B cell (primary cell): Measurements from ENCODE around the gene PC. TPM values are rescaled to one million over a fixed set of nuclear protein-coding genes. Genes with fewer than 3 reads are reported as not detected.

Source experiments
- ATAC-seq: fragments of 200-7000 bp; cut with Tn5 transposase; one replicate; pipeline ENCODE4 v1.10.0; 2021; ENCODE audit warnings: low read depth, mild to moderate bottlenecking, moderate number of reproducible peaks, moderate library complexity
- CTCF ChIA-PET: fragments of 350-600 bp; sonication (Branson Sonifier 250); formaldehyde crosslinking; loops from one replicate; lab custom pipeline; 2021; ENCODE audit warnings: antibody characterized with exemption, inconsistent platforms; lab: Charles Lee
- POLR2A ChIA-PET: fragments of 350-600 bp; sonication (Branson Sonifier 250); formaldehyde crosslinking; loops from one replicate; lab custom pipeline; 2021; ENCODE audit warnings: antibody characterized with exemption; lab: Charles Lee
- DNase-seq: peaks from one replicate; pipeline ENCODE4 v3.0.0; 2013
- H2AFZ ChIP-seq: 2 replicates; pipeline ENCODE4 v1.6.1; 2012; ENCODE audit warnings: mild to moderate bottlenecking, low read depth, low read length; ENCODE audit not compliant: insufficient read depth, poor library complexity, severe bottlenecking
- H3K27ac ChIP-seq, 2 donors: 1 replicate in 1 of 2; 2 replicates in 1 of 2; pipeline ENCODE4 v1.5.1; 2012 to 2013; ENCODE audit warnings: low read length in 2 of 2, mild to moderate bottlenecking in 2 of 2, moderate library complexity in 1 of 2
- H3K27me3 ChIP-seq, 4 experiments: fragments of 200-600 bp in 1 of 4; sonication (generic) in 1 of 4; replicated peaks in 1 of 4; 1 replicate in 2 of 4; 2 replicates in 2 of 4; pipeline versions ENCODE4 v1.6.1 to v1.7.0; 2013 to 2016; ENCODE audit warnings: low read length in 3 of 4, mild to moderate bottlenecking in 2 of 4, mixed read lengths in 1 of 4, moderate library complexity in 1 of 4; ENCODE audit not compliant: insufficient read depth in 4 of 4, control insufficient read depth in 3 of 4; ENCODE audit errors: control extremely low read depth in 1 of 4
- H3K36me3 ChIP-seq, 2 experiments: replicated peaks in 1 of 2; 1 replicate in 1 of 2; 2 replicates in 1 of 2; pipeline versions ENCODE4 v1.6.1 to v1.7.1; 2013; ENCODE audit warnings: low read length in 1 of 2; ENCODE audit not compliant: insufficient read depth in 2 of 2, control insufficient read depth in 1 of 2; ENCODE audit errors: control extremely low read depth in 1 of 2, extremely low read depth in 1 of 2
- H3K4me1 ChIP-seq, 2 donors: fragments of 200-600 bp in 1 of 2; sonication (generic) in 1 of 2; 1 replicate in 1 of 2; 2 replicates in 1 of 2; pipeline versions ENCODE4 v1.5.1 to v1.6.1; 2013 to 2017; ENCODE audit warnings: low read length in 2 of 2; ENCODE audit not compliant: control insufficient read depth in 2 of 2, insufficient read depth in 2 of 2
- H3K4me2 ChIP-seq: replicated peaks from 2 replicates; pipeline ENCODE3; 2012; ENCODE audit warnings: mild to moderate bottlenecking, low read depth, low read length; ENCODE audit not compliant: poor library complexity, severe bottlenecking
- H3K4me3 ChIP-seq, 5 experiments: fragments of 200-600 bp in 1 of 5; sonication (generic) in 1 of 5; 1 replicate in 3 of 5; 2 replicates in 2 of 5; pipeline versions ENCODE4 v1.5.1 to v1.7.0; 2011 to 2016; ENCODE audit warnings: low read length in 4 of 5, mild to moderate bottlenecking in 4 of 5, low read depth in 2 of 5, control low read depth in 1 of 5, moderate library complexity in 1 of 5; ENCODE audit not compliant: insufficient read depth in 1 of 5; ENCODE audit errors: control extremely low read depth in 1 of 5, extremely low read depth in 1 of 5
- H3K79me2 ChIP-seq: fragments of 200-600 bp; sonication (generic); one replicate; pipeline ENCODE4 v1.6.0; 2016; ENCODE audit warnings: low read length; ENCODE audit not compliant: control insufficient read depth, insufficient read depth
- H3K9ac ChIP-seq: fragments of 200-600 bp; sonication (generic); 2 replicates; pipeline ENCODE4 v1.6.1; 2017; ENCODE audit warnings: mild to moderate bottlenecking, low read length, moderate library complexity
- H3K9me3 ChIP-seq, 3 donors: one replicate each; pipeline versions ENCODE4 v1.6.1 to v1.7.1; 2013; ENCODE audit warnings: low read length in 2 of 3; ENCODE audit not compliant: control insufficient read depth in 2 of 3, insufficient read depth in 1 of 3; ENCODE audit errors: control extremely low read depth in 1 of 3
- H4K20me1 ChIP-seq: 2 replicates; pipeline ENCODE4 v1.6.0; 2012; ENCODE audit warnings: mild to moderate bottlenecking, low read length; ENCODE audit not compliant: insufficient read depth, control insufficient read depth, poor library complexity, severe bottlenecking
- H3K27ac Mint-ChIP-seq: one replicate; pipeline ENCODE4 v1.8.0; 2021; ENCODE audit warnings: mixed read lengths
- H3K27me3 Mint-ChIP-seq: one replicate; pipeline ENCODE4 v1.8.0; 2021; ENCODE audit warnings: mixed read lengths
- H3K4me1 Mint-ChIP-seq: one replicate; pipeline ENCODE4 v1.8.0; 2021; ENCODE audit warnings: mixed read lengths
- H3K4me3 Mint-ChIP-seq: one replicate; pipeline ENCODE4 v1.8.0; 2021; ENCODE audit warnings: mixed read lengths
- H3K9me3 Mint-ChIP-seq: one replicate; pipeline ENCODE4 v1.8.0; 2022; ENCODE audit warnings: mixed read lengths; ENCODE audit not compliant: insufficient read depth
- EZH2 ChIP-seq: IDR thresholded peaks from 2 replicates; pipeline ENCODE4 v1.6.1; 2012; ENCODE audit warnings: borderline replicate concordance, low read depth, mild to moderate bottlenecking, moderate library complexity, low read length; ENCODE audit not compliant: insufficient read depth, poor library complexity, severe bottlenecking
- WGBS: methylation state at CpG from one replicate; pipeline ENCODE4 v1.1.5; 2013; ENCODE audit warnings: missing lambda C conversion rate; ENCODE audit not compliant: insufficient coverage; 5-methylcytosine and 5-hydroxymethylcytosine counted together
- intact Hi-C: fragments of 100-400 bp; cut with micrococcal nuclease; formaldehyde crosslinking; loops from one replicate; pipeline ENCODE4 v1.10.0; 2022
- polyA plus RNA-seq: library from polyadenylated mRNA; depleted of rRNA; stranded (reverse); fragments of >200 nt; gene quantifications from 2 replicates; pipeline ENCODE4 v1.2.3, GENCODE V29; 2012
- total RNA-seq, 2 donors: library from RNA; stranded (reverse); fragments of 120-200 nt in 1 of 2; gene quantifications; 1 replicate in 1 of 2; 2 replicates in 1 of 2; pipeline versions ENCODE4 v1.2.3 to v1.2.4, GENCODE V29; 2013 to 2022
- TF ChIP-seq, protein P1 (sequence below): fragments of 200-600 bp; IDR thresholded peaks from one replicate; pipeline ENCODE4 v1.8.0; 2022; ENCODE audit warnings: antibody characterized with exemption, mild to moderate bottlenecking

PC gene
- total and polyA plus RNA-seq, 2 donors (not counting 1 experiment from before 2014, with no cell fraction given): 1.5 to 4.4 TPM

DNA sequence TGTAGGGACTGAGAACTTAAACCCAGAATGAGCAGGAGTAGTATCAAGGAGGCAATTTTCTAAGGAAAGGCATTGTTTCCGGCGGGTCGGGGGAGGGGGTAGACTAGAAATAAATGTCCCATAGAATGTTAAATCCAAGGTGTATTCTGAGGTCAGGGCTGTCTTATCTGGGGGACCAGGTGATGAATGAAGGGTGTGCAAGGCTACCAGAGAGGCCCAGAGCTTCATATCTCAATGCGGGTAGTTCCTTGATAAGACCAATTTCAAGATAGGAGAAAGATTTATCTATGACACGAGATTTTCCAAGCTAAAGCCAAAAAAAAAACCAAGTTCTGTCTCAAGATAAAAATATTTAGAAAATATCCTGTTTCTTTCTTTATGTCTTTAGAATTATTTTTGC, 123.2 kb downstream of the PC start:
- no peak overlapping the region for H3K4me3 ChIP-seq
- no peaks in the 10 kb centered on the region for H3K27me3 Mint-ChIP-seq
- no peak overlapping the region for H3K4me2 ChIP-seq
- no peak overlapping the region for H2AFZ ChIP-seq
- ChIA-PET CTCF (interaction anchor here (0.7 to 9.0 kb wide), 28 partner anchors 8 to 491 kb away, joined by 3 to 182 read pairs (median 4); partner anchors contain the start of genes BRMS1, RBM4B and RCE1), POLR2A (interaction anchor here (0.6 to 1.0 kb wide), 2 partner anchors 8 to 449 kb away, joined by 3 to 4 read pairs; no protein-coding TSS in a partner anchor)
- no peak overlapping the region for H3K27ac ChIP-seq
- H3K4me1 Mint-ChIP-seq: peaks cover 23% of the 10 kb centered on the region
- intact Hi-C loops: loop anchor here (1.0 to 2.0 kb wide), 5 partner anchors 34 to 427 kb away; a partner anchor contains a TSS
- DNase-seq (no peak), ATAC-seq (no peak)
- peaks cover 0 to 29% of the 10 kb centered on the region in 2 experiments for H3K36me3 ChIP-seq
- H3K27me3 ChIP-seq: no peaks in the 10 kb centered on the region
- WGBS: 94% methylated on average over 4 of the region's 5 CpGs
- H3K9me3 Mint-ChIP-seq: no peaks in the 10 kb centered on the region
- H4K20me1 ChIP-seq: peaks cover 14% of the 10 kb centered on the region
- H3K9ac ChIP-seq: no peak overlapping the region
- H3K9me3 ChIP-seq: no peaks in the 10 kb centered on the region
- peaks cover 0 to 9% of the 10 kb centered on the region in 2 donors for H3K4me1 ChIP-seq
- H3K79me2 ChIP-seq: peaks cover 8% of the 10 kb centered on the region
- TF ChIP-seq, protein P1, sequence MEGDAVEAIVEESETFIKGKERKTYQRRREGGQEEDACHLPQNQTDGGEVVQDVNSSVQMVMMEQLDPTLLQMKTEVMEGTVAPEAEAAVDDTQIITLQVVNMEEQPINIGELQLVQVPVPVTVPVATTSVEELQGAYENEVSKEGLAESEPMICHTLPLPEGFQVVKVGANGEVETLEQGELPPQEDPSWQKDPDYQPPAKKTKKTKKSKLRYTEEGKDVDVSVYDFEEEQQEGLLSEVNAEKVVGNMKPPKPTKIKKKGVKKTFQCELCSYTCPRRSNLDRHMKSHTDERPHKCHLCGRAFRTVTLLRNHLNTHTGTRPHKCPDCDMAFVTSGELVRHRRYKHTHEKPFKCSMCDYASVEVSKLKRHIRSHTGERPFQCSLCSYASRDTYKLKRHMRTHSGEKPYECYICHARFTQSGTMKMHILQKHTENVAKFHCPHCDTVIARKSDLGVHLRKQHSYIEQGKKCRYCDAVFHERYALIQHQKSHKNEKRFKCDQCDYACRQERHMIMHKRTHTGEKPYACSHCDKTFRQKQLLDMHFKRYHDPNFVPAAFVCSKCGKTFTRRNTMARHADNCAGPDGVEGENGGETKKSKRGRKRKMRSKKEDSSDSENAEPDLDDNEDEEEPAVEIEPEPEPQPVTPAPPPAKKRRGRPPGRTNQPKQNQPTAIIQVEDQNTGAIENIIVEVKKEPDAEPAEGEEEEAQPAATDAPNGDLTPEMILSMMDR: no peak
- no peak for TF ChIP-seq EZH2
- no peak overlapping the region for H3K4me3 Mint-ChIP-seq
- H3K27ac Mint-ChIP-seq: no peak overlapping the region

DNA sequence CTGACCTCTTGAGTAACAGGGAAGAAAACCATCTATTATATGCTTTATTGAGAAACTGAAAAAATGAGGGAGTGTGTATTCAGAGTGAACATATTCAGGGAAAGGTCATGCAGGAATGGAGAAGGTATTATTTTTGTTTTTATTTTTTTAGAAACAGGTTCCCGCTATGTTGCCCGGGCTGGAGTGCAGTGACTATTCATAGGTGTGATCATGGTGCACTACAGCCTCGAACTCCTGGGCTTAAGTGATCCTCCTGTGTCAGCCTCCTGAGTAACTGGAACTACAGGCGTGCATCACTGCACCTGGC, 123.7 kb downstream of the PC start:
- POLR2A ChIA-PET: interaction anchor here (0.6 to 1.1 kb wide), 4 partner anchors 8 to 449 kb away, joined by 3 to 6 read pairs (median 4); no protein-coding TSS in a partner anchor

More for the DNA sequence above, 123.7 kb downstream of the PC start:
- H3K27me3 ChIP-seq: no peaks in the 10 kb centered on the region
- ATAC-seq (no peak), DNase-seq (no peak)
- 74% methylated on average over 4 of the region's 4 CpGs for WGBS
- H3K4me1 Mint-ChIP-seq: peaks cover 23% of the 10 kb centered on the region
- H3K9me3 ChIP-seq: no peaks in the 10 kb centered on the region
- no peak overlapping the region for H3K4me2 ChIP-seq
- no peak overlapping the region for H3K27ac ChIP-seq
- intact Hi-C loops: loop anchor here (1.0 to 2.0 kb wide), 5 partner anchors 34 to 426 kb away; a partner anchor contains a TSS
- no peak overlapping the region for H2AFZ ChIP-seq
- H3K27ac Mint-ChIP-seq: no peak overlapping the region
- peaks cover 4% of the 10 kb centered on the region for H3K79me2 ChIP-seq
- H3K9ac ChIP-seq: no peak overlapping the region
- TF ChIP-seq, protein P1: peak; percentile 31
- TF ChIP-seq EZH2: no peak
- H3K4me3 ChIP-seq: no peak overlapping the region
- H3K4me1 ChIP-seq: peaks cover 0 to 9% of the 10 kb centered on the region in 2 donors
- peaks cover 0 to 25% of the 10 kb centered on the region in 2 experiments for H3K36me3 ChIP-seq
- H4K20me1 ChIP-seq: peaks cover 9% of the 10 kb centered on the region
- no peaks in the 10 kb centered on the region for H3K9me3 Mint-ChIP-seq
- no peak overlapping the region for H3K4me3 Mint-ChIP-seq
- H3K27me3 Mint-ChIP-seq: no peaks in the 10 kb centered on the region
- CTCF ChIA-PET: interaction anchor here (0.6 to 9.0 kb wide), 32 partner anchors 8 to 1575 kb away, joined by 3 to 182 read pairs (median 4); partner anchors contain the start of genes BRMS1, RBM4B and RCE1
